Upper lobe of left lung (tissue), 6 donors: ENCODE measurements around the gene TRIP13. TPM values are rescaled to one million over a fixed set of nuclear protein-coding genes. Genes with fewer than 3 reads are reported as not detected.
A peak's percentile ranks its signal among the peaks of the same experiment; 100 is the strongest.

ENCODE experiments used
- ATAC-seq, 2 donors: fragments of 200-7000 bp; cut with Tn5 transposase; one replicate each; pipeline ENCODE4 v1.9.1; 2022; ENCODE audit warnings: mild to moderate bottlenecking in 2 of 2, moderate library complexity in 2 of 2; ENCODE audit not compliant: low FRiP score in 2 of 2
- DNase-seq, 2 donors: peaks; one replicate each; pipeline ENCODE4 v3.0.0-alpha.2; 2019 to 2020
- H3K27ac ChIP-seq, 4 donors: fragments of 200-600 bp; sonication (generic); one replicate each; pipeline ENCODE4 v1.5.1; 2016 to 2019
- H3K27me3 ChIP-seq, 4 donors: fragments of 200-600 bp; sonication (generic); one replicate each; pipeline ENCODE4 v1.5.1; 2017 to 2019
- H3K36me3 ChIP-seq, 4 donors: fragments of 200-600 bp; sonication (generic); one replicate each; pipeline ENCODE4 v1.5.1; 2016 to 2019
- H3K4me1 ChIP-seq, 4 donors: fragments of 200-600 bp; sonication (generic); one replicate each; pipeline ENCODE4 v1.5.1; 2018 to 2019
- H3K4me3 ChIP-seq, 4 donors: fragments of 200-600 bp; sonication (generic); one replicate each; pipeline ENCODE4 v1.5.1; 2017 to 2019; ENCODE audit warnings: mild to moderate bottlenecking in 2 of 4, moderate library complexity in 1 of 4
- H3K9me3 ChIP-seq, 4 donors: fragments of 200-600 bp; sonication (generic); one replicate each; pipeline ENCODE4 v1.5.1; 2018 to 2019
- CTCF ChIP-seq, 6 experiments: fragments of 450-650 bp in 4 of 6; fragments of 200-600 bp in 2 of 6; sonication (generic) in 2 of 6; IDR thresholded peaks; one replicate each; pipeline ENCODE4 v1.5.1; 2016 to 2019; ENCODE audit warnings: antibody characterized with exemption in 6 of 6
- EP300 ChIP-seq, 4 donors: sonication (generic); formaldehyde crosslinking; IDR thresholded peaks; one replicate each; pipeline ENCODE4 v1.5.1; 2017; ENCODE audit warnings: antibody characterized with exemption in 4 of 4, control low read depth in 2 of 4
- POLR2A ChIP-seq, 4 donors: fragments of 450-650 bp; IDR thresholded peaks; one replicate each; pipeline ENCODE4 v1.5.1; 2016 to 2017; ENCODE audit warnings: antibody characterized with exemption in 4 of 4, mild to moderate bottlenecking in 2 of 4
- POLR2AphosphoS5 ChIP-seq, 2 donors: sonication (generic); formaldehyde crosslinking; IDR thresholded peaks; one replicate each; pipeline ENCODE4 v1.5.1; 2017; ENCODE audit warnings: antibody characterized with exemption in 2 of 2
- WGBS, 2 donors: methylation state at CpG; one replicate each; pipeline ENCODE4 v1.1.5; 2017 to 2018; 5-methylcytosine and 5-hydroxymethylcytosine counted together
- total RNA-seq, 6 donors: library from RNA; depleted of rRNA in 4 of 6; stranded (reverse); fragments of >200 nt in 4 of 6; gene quantifications; one replicate each; pipeline versions ENCODE4 v1.1.0 to v1.2.1, GENCODE V29; 2016 to 2021
- donor health status: DM: no; HTN: no; CAD: no; lungs with moderate emphysema.
- donor health status: DM: no; HTN: yes; CAD: no; lungs with severe emphysema.

The TRIP13 gene
- total RNA-seq, 6 donors from 2014 or later, result 1.0 to 2.1 (median 1.5) TPM

GRCh38 chr5:883475-884181 lies 9.1 kb upstream of the TRIP13 start:
- Histone ChIP-seq H3K4me1 (peaks cover 0 to 8% (median 0%) of the 10 kb centered on the region in 4 donors), H3K4me3 (no peak overlapping the region), H3K27ac (no peak overlapping the region), H3K36me3 (peaks cover 9 to 82% (median 78%) of the 10 kb centered on the region in 4 donors), H3K9me3 (no peaks in the 10 kb centered on the region), H3K27me3 (no peaks in the 10 kb centered on the region)
- DNase-seq, result peak in 1 of 2 donors; percentile 59
- WGBS, 2 donors, result 97 to 100% methylated on average over 10 to 29 of the region's 29 CpGs
- TF ChIP-seq POLR2A (IDR thresholded peaks at IDR 0.05) (no peak), CTCF (IDR thresholded peaks at IDR 0.05) (no peak), EP300 (IDR thresholded peaks at IDR 0.05) (no peak), POLR2AphosphoS5 (IDR thresholded peaks at IDR 0.05) (no peak)
- no peak for ATAC-seq

GRCh38 chr5:884345-885126 lies 8.1 kb upstream of the TRIP13 start:
- Histone ChIP-seq H3K4me1 (peaks cover 0 to 8% (median 0%) of the 10 kb centered on the region in 4 donors), H3K36me3 (peaks cover 12 to 91% (median 86%) of the 10 kb centered on the region in 4 donors), H3K4me3 (no peak overlapping the region), H3K27me3 (no peaks in the 10 kb centered on the region), H3K9me3 (no peaks in the 10 kb centered on the region), H3K27ac (no peak overlapping the region)
- DNase-seq, result peak in 1 of 2 donors; percentile 47
- 74 to 92% methylated on average over 5 to 16 of the region's 16 CpGs for WGBS, 2 donors
- TF ChIP-seq EP300 (IDR thresholded peaks at IDR 0.05) (no peak), POLR2AphosphoS5 (IDR thresholded peaks at IDR 0.05) (no peak), CTCF (IDR thresholded peaks at IDR 0.05) (no peak), POLR2A (IDR thresholded peaks at IDR 0.05) (no peak)
- ATAC-seq, result peak in 1 of 2 donors; percentile 10

GRCh38 chr5:885127-885442 lies 7.6 kb upstream of the TRIP13 start:
- DNase-seq, result peak in 1 of 2 donors; percentile 68
- Histone ChIP-seq H3K4me1 (peaks cover 0 to 8% (median 0%) of the 10 kb centered on the region in 4 donors), H3K27ac (no peak overlapping the region), H3K27me3 (no peaks in the 10 kb centered on the region), H3K4me3 (no peak overlapping the region), H3K36me3 (peaks cover 14 to 97% (median 91%) of the 10 kb centered on the region in 4 donors), H3K9me3 (no peaks in the 10 kb centered on the region)
- no peak for ATAC-seq
- TF ChIP-seq EP300 (IDR thresholded peaks at IDR 0.05) (no peak), POLR2AphosphoS5 (IDR thresholded peaks at IDR 0.05) (no peak), CTCF (IDR thresholded peaks at IDR 0.05) (no peak), POLR2A (IDR thresholded peaks at IDR 0.05) (no peak)
- WGBS, 2 donors, result 95% methylated on average over 18 of the region's 18 CpGs; no CpG with 5 or more reads in 1 of the 2 donors

GRCh38 chr5:885529-885928 lies 7.2 kb upstream of the TRIP13 start:
- Histone ChIP-seq H3K4me1 (peaks cover 0 to 8% (median 0%) of the 10 kb centered on the region in 4 donors), H3K4me3 (no peak overlapping the region), H3K36me3 (peaks cover 16 to 100% (median 93%) of the 10 kb centered on the region in 4 donors), H3K27me3 (no peaks in the 10 kb centered on the region), H3K27ac (no peak overlapping the region), H3K9me3 (no peaks in the 10 kb centered on the region)
- no peak for ATAC-seq
- 82 to 88% methylated on average over 5 to 13 of the region's 13 CpGs for WGBS, 2 donors
- TF ChIP-seq POLR2AphosphoS5 (IDR thresholded peaks at IDR 0.05) (no peak), CTCF (IDR thresholded peaks at IDR 0.05) (no peak), EP300 (IDR thresholded peaks at IDR 0.05) (no peak), POLR2A (IDR thresholded peaks at IDR 0.05) (no peak)
- no peak for DNase-seq
